SU-DHL-6 (cell line): ENCODE measurements around the gene TIPRL.

Experiments used
- EZH2phosphoT487 ChIP-seq: fragments of 200-600 bp; sonication (generic), shearing (Covaris generic); conservative IDR thresholded peaks from 2 replicates; pipeline ENCODE4 v1.6.1; 2018; ENCODE audit warnings: mild to moderate bottlenecking, antibody characterized with exemption, low read length, moderate library complexity, mixed read lengths
- TF ChIP-seq, protein P1 (sequence below): fragments of 200-600 bp; sonication (generic); IDR thresholded peaks from one replicate; pipeline ENCODE4 v1.5.1; 2017; ENCODE audit warnings: antibody characterized with exemption, mild to moderate bottlenecking, low read length, moderate library complexity; ENCODE audit not compliant: insufficient read depth, poor library complexity, severe bottlenecking

DNA sequence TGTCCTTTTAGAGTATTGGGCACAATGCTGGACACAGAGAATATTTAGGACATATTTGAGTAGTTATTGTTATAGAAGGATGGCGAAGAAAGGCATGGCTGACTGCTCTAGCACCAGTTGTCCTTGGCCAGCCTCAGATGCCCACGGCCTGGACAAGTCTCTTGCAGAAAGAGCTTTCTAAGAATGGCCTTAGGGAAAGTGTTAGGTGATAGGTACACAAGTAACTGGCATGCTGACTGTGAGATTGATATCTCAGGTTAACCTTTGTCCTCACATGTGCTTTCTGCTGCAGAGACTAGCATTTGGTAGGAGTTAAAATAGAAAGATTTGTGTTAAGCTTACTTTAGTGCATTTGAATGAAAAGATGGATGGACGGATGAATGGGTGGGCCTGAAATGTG lies 57.2 kb downstream of the TIPRL start:
- TF ChIP-seq, protein P1, sequence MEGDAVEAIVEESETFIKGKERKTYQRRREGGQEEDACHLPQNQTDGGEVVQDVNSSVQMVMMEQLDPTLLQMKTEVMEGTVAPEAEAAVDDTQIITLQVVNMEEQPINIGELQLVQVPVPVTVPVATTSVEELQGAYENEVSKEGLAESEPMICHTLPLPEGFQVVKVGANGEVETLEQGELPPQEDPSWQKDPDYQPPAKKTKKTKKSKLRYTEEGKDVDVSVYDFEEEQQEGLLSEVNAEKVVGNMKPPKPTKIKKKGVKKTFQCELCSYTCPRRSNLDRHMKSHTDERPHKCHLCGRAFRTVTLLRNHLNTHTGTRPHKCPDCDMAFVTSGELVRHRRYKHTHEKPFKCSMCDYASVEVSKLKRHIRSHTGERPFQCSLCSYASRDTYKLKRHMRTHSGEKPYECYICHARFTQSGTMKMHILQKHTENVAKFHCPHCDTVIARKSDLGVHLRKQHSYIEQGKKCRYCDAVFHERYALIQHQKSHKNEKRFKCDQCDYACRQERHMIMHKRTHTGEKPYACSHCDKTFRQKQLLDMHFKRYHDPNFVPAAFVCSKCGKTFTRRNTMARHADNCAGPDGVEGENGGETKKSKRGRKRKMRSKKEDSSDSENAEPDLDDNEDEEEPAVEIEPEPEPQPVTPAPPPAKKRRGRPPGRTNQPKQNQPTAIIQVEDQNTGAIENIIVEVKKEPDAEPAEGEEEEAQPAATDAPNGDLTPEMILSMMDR, result no peak
- TF ChIP-seq EZH2phosphoT487, result no peak
